Measurements from ENCODE around the gene EPB41L3.

EPB41L3 gene

DNA sequence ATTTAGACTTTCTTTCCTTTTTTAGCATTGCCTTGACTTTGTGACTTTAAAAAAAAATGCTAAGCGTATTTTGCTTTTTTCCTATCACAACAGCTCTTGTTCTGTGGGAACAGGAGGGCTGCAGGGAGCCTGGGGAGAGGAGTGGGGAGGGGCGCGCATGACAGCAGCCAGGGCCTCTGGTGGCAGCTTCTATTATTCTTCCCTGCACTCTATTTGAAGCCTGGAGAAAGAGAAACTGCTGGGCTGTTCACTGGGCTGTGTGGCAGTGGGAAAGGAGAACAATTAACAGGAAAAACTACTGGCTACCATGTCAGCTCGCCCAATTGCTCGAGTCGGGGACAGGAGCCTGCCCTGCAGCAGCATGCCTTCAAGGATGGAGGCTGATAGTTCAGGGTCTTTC is 129.3 kb downstream of the EPB41L3 start:
- DNase-seq (ENCODE audit: low spot score), result no peak

DNA sequence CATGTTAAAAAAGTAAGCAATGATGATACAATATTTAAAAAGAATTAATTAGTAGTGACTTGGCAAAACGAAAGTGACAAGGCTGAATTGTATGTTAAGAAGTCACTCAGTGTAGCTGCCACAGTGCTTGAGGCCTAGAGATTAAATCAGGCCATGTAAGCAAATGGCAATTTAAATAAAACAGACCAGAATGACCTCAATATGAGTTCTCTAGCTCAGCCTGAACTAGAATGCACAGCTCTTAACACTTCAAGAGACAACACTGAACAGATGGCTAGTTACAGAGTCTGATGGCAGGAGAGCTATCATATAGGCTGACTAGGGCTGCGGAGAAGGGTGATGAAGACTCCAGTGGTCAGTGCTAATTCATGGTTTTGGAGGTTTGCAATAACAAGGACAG is 130.3 kb downstream of the EPB41L3 start:
- DNase-seq (ENCODE audit: low spot score), result no peak

DNA sequence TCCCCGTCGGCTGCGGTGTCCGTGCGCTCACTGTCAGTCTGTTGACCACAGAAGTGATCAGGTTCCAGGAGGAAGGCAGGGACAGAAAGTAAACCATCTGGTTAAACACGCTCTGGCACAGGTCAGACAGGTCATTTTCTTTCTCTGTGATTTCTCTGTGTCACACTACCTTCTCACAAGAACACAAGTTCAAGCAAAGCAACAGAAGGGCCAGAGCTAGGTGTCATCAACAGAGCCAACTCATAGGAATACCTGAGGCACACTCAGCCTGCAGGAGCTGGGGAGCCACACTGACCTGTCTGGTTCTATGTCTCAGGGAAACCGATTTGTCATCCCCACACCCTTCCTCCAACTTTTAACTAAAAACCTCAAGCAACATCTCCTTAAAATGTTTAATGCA is 133.2 kb downstream of the EPB41L3 start:
- DNase-seq (ENCODE audit: low spot score), result no peak

DNA sequence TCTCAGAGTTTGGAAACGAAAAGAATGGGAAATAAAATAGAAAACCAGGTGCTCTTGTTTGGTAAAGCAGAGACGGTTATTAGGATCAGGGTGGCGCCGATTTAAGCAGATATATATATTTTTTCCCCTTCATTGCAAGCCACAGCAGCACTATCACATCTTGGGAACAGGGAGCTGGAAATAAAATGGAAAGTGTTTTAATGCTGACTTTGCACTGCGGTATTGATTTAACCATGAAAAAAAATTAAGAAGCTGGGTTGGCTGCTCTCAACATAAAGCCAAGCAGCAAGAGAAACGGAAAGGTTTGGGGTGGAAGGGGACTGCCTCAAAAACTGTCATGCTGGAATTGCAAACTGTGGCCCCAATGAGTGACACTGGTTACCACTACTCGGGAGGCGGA is 145.5 kb downstream of the EPB41L3 start:
- DNase-seq (ENCODE audit: low spot score), result no peak

DNA sequence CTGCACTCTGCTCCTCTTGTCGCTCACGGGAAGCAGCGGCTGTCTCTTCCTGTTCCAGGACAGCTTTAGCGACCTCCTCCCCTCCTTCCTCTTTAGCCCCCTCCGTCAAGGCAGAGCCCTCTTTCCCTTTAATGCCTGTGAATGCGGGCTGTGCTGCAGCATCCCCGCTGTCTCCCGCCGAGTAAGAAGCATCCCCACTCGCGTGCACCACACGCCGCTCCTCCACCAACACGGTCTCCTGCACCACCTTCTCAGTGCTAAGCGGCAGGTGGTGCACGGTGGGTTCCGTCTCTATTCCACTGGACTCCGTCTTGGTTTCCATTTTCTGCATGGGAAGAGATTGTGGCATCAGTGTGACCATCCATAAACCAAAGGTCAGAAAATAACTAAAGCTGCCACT is 146.7 kb downstream of the EPB41L3 start:
- DNase-seq (ENCODE audit: low spot score), result no peak

DNA sequence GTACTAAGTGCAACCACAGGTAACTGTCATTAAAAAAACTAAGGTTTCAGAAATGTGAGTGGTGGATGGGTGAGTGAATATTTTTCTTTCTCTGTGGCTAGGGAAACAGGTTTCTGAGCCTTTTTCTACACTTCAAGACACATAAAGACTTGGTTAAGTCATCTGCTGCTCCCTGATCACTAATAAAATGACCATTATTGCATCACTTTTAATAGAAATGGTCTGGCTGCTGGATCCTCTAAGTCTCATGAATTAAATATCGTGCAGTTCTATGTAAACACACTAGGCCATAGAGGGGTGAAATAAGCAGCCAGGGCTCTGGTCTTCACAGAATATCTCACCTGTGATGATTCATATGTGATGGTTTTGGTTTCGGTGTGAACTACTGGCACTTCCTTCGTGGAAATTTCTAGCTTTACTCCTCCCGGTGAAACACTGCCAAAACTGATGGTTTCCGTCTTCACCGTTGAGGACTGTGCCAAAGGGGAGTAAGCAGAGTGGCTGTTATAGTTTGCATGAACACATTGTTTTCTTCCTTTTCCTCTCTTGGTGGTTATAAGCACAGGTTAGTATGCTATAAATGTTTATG is 147.8 kb downstream of the EPB41L3 start:
- DNase-seq (ENCODE audit: low spot score), result no peak

DNA sequence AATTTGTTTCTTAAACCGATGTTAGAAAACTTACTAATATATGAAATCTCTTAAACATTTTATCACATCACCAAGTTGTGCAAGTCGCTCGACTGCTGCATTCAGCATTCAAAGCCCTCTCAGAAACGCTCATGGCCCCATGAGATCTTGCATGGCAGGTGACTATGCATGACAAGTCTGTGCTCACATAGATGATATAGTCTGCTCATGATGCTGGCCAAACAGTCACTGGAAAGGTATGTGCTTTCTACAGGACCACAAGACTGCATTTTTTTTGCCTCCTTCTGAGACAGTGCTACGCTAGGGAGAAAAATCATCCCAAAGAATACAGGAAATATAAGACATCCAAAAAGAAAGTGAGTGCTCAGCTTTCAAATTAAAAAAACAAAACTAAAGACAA is 150.0 kb downstream of the EPB41L3 start:
- DNase-seq (ENCODE audit: low spot score), result no peak

DNA sequence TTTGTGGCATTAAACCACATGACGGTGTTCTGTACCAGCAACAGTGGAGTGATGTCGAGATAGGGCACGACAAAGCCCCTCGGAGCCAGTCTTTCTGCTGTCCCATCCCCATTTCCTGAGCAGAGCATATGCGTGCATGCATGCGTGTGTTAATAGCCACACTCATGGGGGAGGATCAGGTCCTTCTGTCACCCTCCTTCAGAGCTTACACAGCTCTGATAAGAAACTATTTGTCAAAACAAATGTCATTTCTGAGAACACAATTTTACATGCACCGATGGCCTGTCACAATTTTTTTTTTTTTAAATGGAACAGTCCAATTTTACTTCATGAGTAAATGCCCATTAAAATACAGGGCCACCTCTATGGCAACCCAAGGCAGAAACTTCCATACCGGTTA is 152.4 kb downstream of the EPB41L3 start:
- DNase-seq (ENCODE audit: low spot score), result no peak

DNA sequence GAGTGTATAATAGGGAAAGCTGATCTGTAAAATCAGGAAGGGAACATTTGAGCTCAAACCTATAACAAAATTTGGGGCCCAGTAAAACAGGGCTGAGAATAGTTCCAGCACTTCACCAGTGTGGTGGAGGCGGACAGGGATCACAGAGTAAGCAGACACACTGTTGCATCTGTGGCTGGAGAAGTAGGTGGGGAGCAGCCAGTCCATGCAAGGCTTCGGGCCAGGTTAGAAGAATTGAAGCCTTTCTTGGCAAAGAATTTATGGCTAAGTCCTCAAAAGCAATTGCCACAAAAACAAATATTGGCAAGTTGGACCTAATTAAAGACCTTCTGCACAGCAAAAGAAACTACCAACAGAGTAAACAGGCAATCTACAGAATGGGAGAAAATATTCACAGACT is 154.4 kb downstream of the EPB41L3 start:
- DNase-seq (ENCODE audit: low spot score), result no peak

DNA sequence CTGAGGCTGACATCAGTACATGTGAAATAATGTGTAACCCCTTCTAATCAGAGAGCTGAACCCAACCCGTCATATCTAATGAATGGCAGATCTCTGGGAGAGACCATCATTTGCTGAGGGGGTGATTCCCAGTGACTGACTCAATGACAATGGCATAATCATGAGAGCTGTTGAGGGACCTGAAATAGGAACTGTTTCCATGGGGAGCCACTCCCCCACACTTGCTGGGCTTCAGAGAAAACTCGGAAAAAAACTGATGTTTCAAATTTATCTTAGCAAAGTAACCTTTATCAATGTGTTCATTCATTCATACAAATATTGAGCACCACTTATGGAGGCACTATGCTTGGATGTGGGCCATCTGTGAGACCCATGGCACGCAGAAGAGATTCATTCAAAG is 154.9 kb downstream of the EPB41L3 start:
- no peak for DNase-seq (ENCODE audit: low spot score)

DNA sequence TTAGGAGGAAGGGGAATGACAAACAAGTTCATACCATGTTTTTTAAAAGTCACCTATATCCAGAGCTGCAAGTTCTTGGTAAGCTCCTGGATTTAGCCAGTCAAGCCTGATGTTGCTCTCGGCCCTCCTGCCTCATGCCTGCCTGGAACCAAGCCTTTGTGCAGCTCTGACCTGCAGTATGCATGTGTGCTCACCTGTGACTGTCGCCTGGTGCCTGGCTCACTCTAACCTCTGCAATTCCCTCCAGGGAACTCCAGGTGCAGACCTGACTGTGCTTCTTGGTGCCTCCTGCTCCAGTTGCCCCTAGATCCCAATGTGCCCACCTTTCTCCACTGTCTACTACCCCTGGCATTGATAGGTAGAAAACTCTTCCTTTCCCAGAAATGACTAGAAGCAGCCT is 163.2 kb downstream of the EPB41L3 start:
- DNase-seq (ENCODE audit: low spot score), result no peak

DNA sequence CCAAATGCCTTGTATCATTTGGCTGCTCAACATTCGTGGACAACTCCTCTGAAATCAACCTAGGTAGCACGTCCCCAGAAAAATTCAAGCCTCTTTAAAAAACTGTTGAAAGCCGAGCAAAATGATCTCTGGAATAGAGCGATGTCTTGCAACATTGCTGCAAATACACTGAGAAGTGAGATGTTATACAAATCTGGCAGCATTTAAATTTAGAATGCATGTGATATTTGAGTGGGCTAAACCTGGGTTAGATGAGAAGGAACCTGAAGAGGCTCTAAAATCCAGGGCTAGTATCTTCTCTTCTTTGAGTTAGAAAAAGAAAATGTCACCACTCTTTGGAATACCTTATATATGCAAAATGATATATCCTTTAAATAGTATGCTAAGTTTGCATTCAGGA is 166.8 kb downstream of the EPB41L3 start:
- DNase-seq (ENCODE audit: low spot score), result no peak

DNA sequence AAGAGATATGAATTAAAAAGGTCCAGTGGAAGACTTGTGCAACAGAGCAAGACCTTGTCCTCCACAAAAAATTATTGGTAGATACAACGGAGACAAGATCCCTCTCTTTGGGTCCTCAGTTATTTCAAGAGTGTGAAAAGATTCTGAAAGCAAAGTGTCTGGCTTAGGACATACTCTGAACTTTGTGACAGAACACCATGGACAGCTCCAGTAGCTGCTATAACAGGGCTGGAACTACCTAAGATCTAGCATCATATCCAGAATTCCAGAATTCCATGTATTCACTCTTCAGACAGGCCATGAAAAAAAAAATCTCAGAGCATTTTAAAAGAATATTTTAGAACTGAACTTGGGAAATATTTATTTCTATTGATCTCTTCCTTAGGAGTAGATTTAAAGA is 173.5 kb downstream of the EPB41L3 start:
- no peak for DNase-seq (ENCODE audit: low spot score)

DNA sequence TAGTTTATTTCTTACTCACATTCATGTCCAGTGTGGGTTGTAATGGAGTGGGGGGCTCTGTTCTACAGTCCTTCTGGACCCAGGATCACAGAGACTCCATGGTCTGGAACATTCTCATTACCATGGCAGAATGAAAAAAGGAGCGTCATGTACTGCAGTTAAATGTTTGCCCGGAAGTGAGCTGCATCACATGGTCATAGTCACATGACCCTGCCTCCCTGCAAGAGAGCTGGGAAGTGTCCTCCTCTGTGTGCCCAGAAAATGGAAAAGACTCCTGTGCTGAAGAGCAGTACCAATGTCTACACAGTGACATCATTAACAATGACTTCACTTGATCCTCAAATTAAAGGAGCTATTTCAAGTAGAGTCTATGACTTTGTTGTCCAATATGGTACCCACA is 174.3 kb downstream of the EPB41L3 start:
- DNase-seq (ENCODE audit: low spot score), result no peak

DNA sequence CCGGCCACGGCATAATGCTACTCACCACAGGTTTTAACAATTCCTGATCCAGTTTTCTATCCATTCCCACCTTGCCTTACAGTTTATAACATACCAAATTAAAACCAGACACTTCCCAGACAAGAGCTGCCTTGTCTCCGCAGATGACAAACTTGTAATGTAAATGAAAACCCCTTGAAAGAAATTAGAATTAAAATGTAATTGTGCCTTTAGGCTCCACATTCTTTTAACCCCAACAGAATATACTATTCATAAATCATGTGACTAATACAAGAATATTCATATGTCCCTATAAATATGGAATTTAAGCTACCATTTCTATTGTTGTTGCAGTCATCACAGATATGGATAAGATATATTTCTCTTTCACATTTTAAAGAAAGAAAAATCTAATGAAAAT is 178.4 kb downstream of the EPB41L3 start:
- DNase-seq (ENCODE audit: low spot score), result no peak

DNA sequence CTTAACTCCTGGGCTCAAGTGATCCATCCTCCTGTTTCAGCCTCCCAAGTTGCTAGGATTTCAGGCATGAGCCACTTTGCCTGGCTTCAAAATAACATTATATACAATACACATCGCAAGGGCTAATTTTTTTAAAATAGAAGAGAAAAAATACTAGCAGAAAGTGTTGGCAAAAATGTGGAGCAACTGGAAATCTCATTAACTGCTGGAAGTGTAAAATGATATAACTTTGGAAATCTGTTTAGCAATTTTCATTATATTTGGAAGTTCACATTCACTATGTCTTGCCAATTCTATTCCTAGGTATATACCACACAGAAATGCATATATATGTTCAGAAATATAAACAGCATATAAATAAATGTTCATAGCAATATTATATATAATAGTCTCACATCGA is 193.2 kb downstream of the EPB41L3 start:
- no peak for DNase-seq (ENCODE audit: low spot score)
